GM10266 (cell line): ENCODE results near the gene DNMT3B.

ENCODE experiments used
- DNase-seq: peaks from one replicate; pipeline ENCODE4 v3.0.0; 2012; ENCODE audit errors: extremely low spot score
- TF ChIP-seq, protein P1 (sequence below): IDR thresholded peaks from 2 replicates; pipeline ENCODE4 v1.5.1; 2012; ENCODE audit warnings: mild to moderate bottlenecking, low read depth; ENCODE audit not compliant: control insufficient read depth, insufficient read depth; ENCODE audit errors: missing control alignments

The DNMT3B gene

GRCh38 chr20:32842688-32843524 lies 80.7 kb downstream of the DNMT3B start:
- TF ChIP-seq, protein P1, sequence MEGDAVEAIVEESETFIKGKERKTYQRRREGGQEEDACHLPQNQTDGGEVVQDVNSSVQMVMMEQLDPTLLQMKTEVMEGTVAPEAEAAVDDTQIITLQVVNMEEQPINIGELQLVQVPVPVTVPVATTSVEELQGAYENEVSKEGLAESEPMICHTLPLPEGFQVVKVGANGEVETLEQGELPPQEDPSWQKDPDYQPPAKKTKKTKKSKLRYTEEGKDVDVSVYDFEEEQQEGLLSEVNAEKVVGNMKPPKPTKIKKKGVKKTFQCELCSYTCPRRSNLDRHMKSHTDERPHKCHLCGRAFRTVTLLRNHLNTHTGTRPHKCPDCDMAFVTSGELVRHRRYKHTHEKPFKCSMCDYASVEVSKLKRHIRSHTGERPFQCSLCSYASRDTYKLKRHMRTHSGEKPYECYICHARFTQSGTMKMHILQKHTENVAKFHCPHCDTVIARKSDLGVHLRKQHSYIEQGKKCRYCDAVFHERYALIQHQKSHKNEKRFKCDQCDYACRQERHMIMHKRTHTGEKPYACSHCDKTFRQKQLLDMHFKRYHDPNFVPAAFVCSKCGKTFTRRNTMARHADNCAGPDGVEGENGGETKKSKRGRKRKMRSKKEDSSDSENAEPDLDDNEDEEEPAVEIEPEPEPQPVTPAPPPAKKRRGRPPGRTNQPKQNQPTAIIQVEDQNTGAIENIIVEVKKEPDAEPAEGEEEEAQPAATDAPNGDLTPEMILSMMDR, result no peak
- DNase-seq, result no peak

DNA sequence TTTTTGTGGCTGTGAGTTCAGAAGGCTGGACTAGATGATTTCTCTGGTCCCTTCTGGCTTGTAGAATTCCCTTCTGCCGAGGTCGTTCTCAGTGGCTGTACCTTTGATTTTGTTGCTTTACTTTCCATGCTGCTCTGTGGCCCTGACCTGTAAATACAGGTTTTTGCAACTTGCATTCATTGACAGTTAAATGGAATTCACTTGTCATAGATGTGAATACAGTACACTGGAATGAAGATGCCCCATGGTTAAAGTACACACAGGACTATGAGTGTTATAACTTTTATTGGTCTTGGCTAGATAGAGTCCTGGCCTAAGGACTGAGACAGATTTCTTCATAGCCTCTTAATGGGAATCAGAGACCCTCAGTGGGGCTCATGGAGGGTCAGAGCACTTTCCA lies 83.6 kb downstream of the DNMT3B start:
- TF ChIP-seq, protein P1, result no peak
- DNase-seq, result no peak

DNA sequence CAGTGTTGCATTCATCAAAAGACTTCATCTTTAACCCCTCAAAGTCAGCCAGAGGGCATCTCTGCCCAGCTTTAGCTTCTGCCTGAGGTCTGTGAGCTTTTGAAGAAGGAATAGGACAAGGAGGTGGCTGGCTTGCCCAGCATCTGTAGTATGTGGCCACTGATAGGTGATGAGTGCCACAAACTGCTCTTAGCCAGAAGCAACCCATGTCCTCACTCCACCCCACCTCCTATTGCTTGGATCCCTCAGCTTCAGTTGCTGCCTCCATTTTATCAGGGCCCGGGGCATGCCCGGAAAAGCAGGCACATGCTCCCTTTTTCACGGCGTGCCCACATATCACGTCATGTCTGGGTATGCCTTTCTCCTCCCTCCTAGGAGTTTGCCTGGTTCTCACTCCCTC lies 84.7 kb downstream of the DNMT3B start:
- no peak for DNase-seq
- TF ChIP-seq, protein P1, result no peak

GRCh38 chr20:32847964-32848363 lies 85.8 kb downstream of the DNMT3B start:
- DNase-seq, result no peak
- TF ChIP-seq, protein P1, result no peak

GRCh38 chr20:32848846-32849245 lies 86.7 kb downstream of the DNMT3B start:
- DNase-seq, result no peak
- TF ChIP-seq, protein P1, result no peak

DNA sequence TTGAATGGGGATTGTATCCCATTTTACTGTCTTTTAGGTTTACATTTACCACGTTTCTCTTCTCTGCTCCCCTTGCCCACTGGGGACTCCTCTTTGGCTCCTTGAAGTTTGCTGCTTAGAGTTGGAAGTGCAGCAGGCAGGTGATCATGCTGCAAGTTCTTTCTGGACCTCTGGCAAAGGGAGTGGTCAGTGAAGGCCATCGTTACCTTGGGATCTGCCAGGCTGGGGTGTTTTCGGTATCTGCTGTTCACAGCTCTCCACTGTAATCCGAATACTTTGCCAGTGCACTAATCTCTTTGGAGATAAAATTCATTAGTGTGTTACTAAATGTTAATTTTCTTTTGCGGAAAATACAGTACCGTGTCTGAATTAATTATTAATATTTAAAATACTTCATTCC lies 87.4 kb downstream of the DNMT3B start:
- DNase-seq, result no peak
- TF ChIP-seq, protein P1, result no peak

DNA sequence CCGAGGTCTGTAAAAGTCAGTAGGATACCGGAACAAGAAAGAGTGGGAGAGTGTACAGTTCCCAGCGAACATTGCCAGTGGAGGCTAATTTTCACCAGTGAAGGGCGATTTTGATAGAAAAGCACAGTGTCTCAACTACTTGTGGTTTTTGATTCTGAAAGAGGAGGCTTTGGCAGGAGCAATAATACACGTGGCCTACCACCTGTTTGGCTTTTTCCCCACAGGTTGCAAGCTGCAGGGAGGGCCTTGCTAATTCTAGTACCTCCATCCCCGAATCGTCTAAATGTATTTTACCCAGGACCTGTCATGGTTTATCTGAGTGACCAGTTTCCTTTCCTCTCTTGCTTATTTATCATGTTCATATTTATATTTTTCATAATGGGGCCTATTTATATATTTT lies 93.2 kb downstream of the DNMT3B start:
- TF ChIP-seq, protein P1, result no peak
- no peak for DNase-seq
